H9 (cell line): ENCODE results near the gene RAB7B. TPM values are rescaled to one million over a fixed set of nuclear protein-coding genes. Genes with fewer than 3 reads are reported as not detected.

Experiments used
- DNase-seq: peaks from one replicate; pipeline ENCODE4 v3.0.0-alpha.2; 2017
- H2AFZ ChIP-seq: one replicate; pipeline ENCODE4 v1.6.1; 2013; ENCODE audit warnings: mild to moderate bottlenecking, low read length, control low read depth, moderate library complexity
- H2AK5ac ChIP-seq: 2 replicates; pipeline ENCODE4 v1.6.1; 2013; ENCODE audit warnings: low read length, control low read depth, mixed read lengths; ENCODE audit not compliant: insufficient read length
- H2BK120ac ChIP-seq: one replicate; pipeline ENCODE4 v1.6.1; 2013; ENCODE audit warnings: low read depth, mild to moderate bottlenecking, low read length, control low read depth, inconsistent platforms; ENCODE audit not compliant: poor library complexity, severe bottlenecking
- H2BK12ac ChIP-seq: 2 replicates; pipeline ENCODE4 v1.6.1; 2013; ENCODE audit warnings: low read length, control low read depth, mixed read lengths, low read depth; ENCODE audit not compliant: insufficient read length
- H2BK15ac ChIP-seq: 2 replicates; pipeline ENCODE4 v1.6.1; 2013; ENCODE audit warnings: low read depth, low read length, control low read depth
- H2BK20ac ChIP-seq: one replicate; pipeline ENCODE4 v1.6.1; 2013; ENCODE audit warnings: low read depth, mild to moderate bottlenecking, low read length, control low read depth, inconsistent platforms; ENCODE audit not compliant: poor library complexity, severe bottlenecking
- H2BK5ac ChIP-seq: 2 replicates; pipeline ENCODE4 v1.6.1; 2013; ENCODE audit warnings: low read length, control low read depth, mixed read lengths; ENCODE audit not compliant: insufficient read length
- H3K14ac ChIP-seq: 2 replicates; pipeline ENCODE4 v1.6.1; 2013; ENCODE audit warnings: low read length, control low read depth; ENCODE audit not compliant: insufficient read depth
- H3K18ac ChIP-seq: 2 replicates; pipeline ENCODE4 v1.6.1; 2013; ENCODE audit warnings: low read depth, mild to moderate bottlenecking, mixed read lengths, low read length, control low read depth; ENCODE audit not compliant: insufficient read length
- H3K23ac ChIP-seq: 2 replicates; pipeline ENCODE4 v1.6.1; 2013; ENCODE audit warnings: low read length, control low read depth, mixed read lengths, low read depth; ENCODE audit not compliant: insufficient read length
- H3K23me2 ChIP-seq: 2 replicates; pipeline ENCODE4 v1.6.1; 2013; ENCODE audit warnings: low read depth, mild to moderate bottlenecking, mixed read lengths, low read length, control low read depth; ENCODE audit not compliant: insufficient read length, poor library complexity, severe bottlenecking
- H3K27ac ChIP-seq: 2 replicates; pipeline ENCODE4 v1.5.1; 2013; ENCODE audit warnings: low read length, control low read depth, mixed read lengths, low read depth; ENCODE audit not compliant: insufficient read length
- H3K27me3 ChIP-seq: 2 replicates; pipeline ENCODE4 v1.6.1; 2013; ENCODE audit warnings: low read length, control low read depth, inconsistent platforms; ENCODE audit not compliant: insufficient read depth
- H3K4ac ChIP-seq: 2 replicates; pipeline ENCODE4 v1.6.1; 2013; ENCODE audit warnings: low read depth, mild to moderate bottlenecking, control low read depth, inconsistent platforms, low read length, moderate library complexity
- H3K4me1 ChIP-seq: 2 replicates; pipeline ENCODE4 v1.6.1; 2013; ENCODE audit warnings: low read length, control low read depth, inconsistent platforms; ENCODE audit not compliant: insufficient read depth
- H3K4me2 ChIP-seq: 2 replicates; pipeline ENCODE4 v1.6.1; 2013; ENCODE audit warnings: low read length, control low read depth, mixed read lengths; ENCODE audit not compliant: insufficient read length, insufficient read depth
- H3K56ac ChIP-seq: 2 replicates; pipeline ENCODE4 v1.6.1; 2013; ENCODE audit warnings: low read depth, mild to moderate bottlenecking, mixed read lengths, low read length, control low read depth; ENCODE audit not compliant: insufficient read length
- H3K79me1 ChIP-seq: 2 replicates; pipeline ENCODE4 v1.6.1; 2013; ENCODE audit warnings: low read depth, mild to moderate bottlenecking, moderate library complexity, low read length, control low read depth, inconsistent platforms; ENCODE audit not compliant: insufficient read depth, poor library complexity, severe bottlenecking
- H3K79me2 ChIP-seq: 2 replicates; pipeline ENCODE4 v1.6.1; 2013; ENCODE audit warnings: low read length, control low read depth, inconsistent platforms; ENCODE audit not compliant: insufficient read depth
- H3K9ac ChIP-seq: 2 replicates; pipeline ENCODE4 v1.6.1; 2013; ENCODE audit warnings: low read length, control low read depth, mixed read lengths; ENCODE audit not compliant: insufficient read length; ENCODE audit errors: extremely low read depth
- H3K9me3 ChIP-seq: one replicate; pipeline ENCODE4 v1.6.1; 2013; ENCODE audit warnings: low read depth, low read length, inconsistent platforms; ENCODE audit not compliant: control insufficient read depth
- H3T11ph ChIP-seq: one replicate; pipeline ENCODE4 v1.6.1; 2013; ENCODE audit warnings: mild to moderate bottlenecking, low read length, control low read depth, inconsistent platforms
- H4K20me1 ChIP-seq: one replicate; pipeline ENCODE4 v1.6.1; 2013; ENCODE audit not compliant: control insufficient read depth, insufficient read length, insufficient read depth
- H4K5ac ChIP-seq: 2 replicates; pipeline ENCODE4 v1.6.1; 2013; ENCODE audit warnings: low read depth, mild to moderate bottlenecking, mixed read lengths, low read length, control low read depth; ENCODE audit not compliant: insufficient read length
- H4K8ac ChIP-seq: replicated peaks from 2 replicates; pipeline ENCODE4 v1.6.1; 2013; ENCODE audit warnings: low read length, control low read depth, mixed read lengths, low read depth; ENCODE audit not compliant: insufficient read length
- H4K91ac ChIP-seq: 2 replicates; pipeline ENCODE4 v1.6.1; 2013; ENCODE audit warnings: low read depth, mild to moderate bottlenecking, moderate library complexity, mixed read lengths, low read length, control low read depth; ENCODE audit not compliant: insufficient read length
- H3K27ac Mint-ChIP-seq, 3 experiments: 2 replicates in 2 of 3; 3 replicates in 1 of 3; pipeline ENCODE4 v1.8.0; 2020 to 2021; ENCODE audit warnings: mixed read lengths in 3 of 3, mild to moderate bottlenecking in 1 of 3, moderate library complexity in 1 of 3
- H3K27me3 Mint-ChIP-seq: 2 replicates; pipeline ENCODE4 v1.8.0; 2021; ENCODE audit warnings: low read depth, mild to moderate bottlenecking, moderate library complexity, mixed read lengths
- H3K36me3 Mint-ChIP-seq, 3 experiments: 2 replicates in 2 of 3; 3 replicates in 1 of 3; pipeline ENCODE4 v1.8.0; 2020 to 2021; ENCODE audit warnings: low read depth in 3 of 3, mixed read lengths in 3 of 3; ENCODE audit not compliant: insufficient read depth in 1 of 3
- H3K4me1 Mint-ChIP-seq, 2 experiments: 2 replicates each; pipeline ENCODE4 v1.8.0; 2020; ENCODE audit warnings: mixed read lengths in 2 of 2
- H3K4me3 Mint-ChIP-seq, 2 experiments: 2 replicates in 1 of 2; 3 replicates in 1 of 2; pipeline ENCODE4 v1.8.0; 2020 to 2021; ENCODE audit warnings: mild to moderate bottlenecking in 2 of 2, mixed read lengths in 2 of 2, moderate library complexity in 1 of 2
- H3K9me3 Mint-ChIP-seq, 2 experiments: 2 replicates in 1 of 2; 3 replicates in 1 of 2; pipeline ENCODE4 v1.8.0; 2020; ENCODE audit warnings: mild to moderate bottlenecking in 2 of 2, mixed read lengths in 2 of 2, moderate library complexity in 1 of 2
- CTCF ChIP-seq: fragments of 200-600 bp; sonication (generic); conservative IDR thresholded peaks from 3 replicates; pipeline ENCODE4 v1.8.0; 2021; ENCODE audit warnings: antibody characterized with exemption, mild to moderate bottlenecking
- WGBS: extraction: QIAGEN DNeasy Blood & Tissue Kit; methylation state at CpG from one replicate; pipeline ENCODE4 v1.1.7; 2013; ENCODE audit warnings: missing lambda C conversion rate, low lambda C conversion rate, mixed read lengths; ENCODE audit not compliant: insufficient read length; ENCODE audit errors: extremely low coverage; 5-methylcytosine and 5-hydroxymethylcytosine counted together
- total RNA-seq: library from RNA; stranded (reverse); gene quantifications from 2 replicates; pipeline ENCODE4 v1.2.1, GENCODE V29; 2021

Gene RAB7B
- total RNA-seq, 1 experiment from 2014 or later: 0.68 TPM

GRCh38 chr1:206015071-206015470, 11.9 kb upstream of the RAB7B start:
- Histone ChIP-seq H3K79me1 (no peaks in the 10 kb centered on the region), H4K5ac (no peak overlapping the region), H3K9me3 (no peaks in the 10 kb centered on the region), H3K79me2 (no peaks in the 10 kb centered on the region), H2BK12ac (no peak overlapping the region), H2AK5ac (no peak overlapping the region), H3K4me2 (no peak overlapping the region), H2AFZ (no peak overlapping the region), H4K20me1 (no peaks in the 10 kb centered on the region), H2BK15ac (no peak overlapping the region), H3K56ac (no peak overlapping the region), H3K9ac (no peak overlapping the region), H3K14ac (no peak overlapping the region), H4K8ac (no peak overlapping the region), H3K4ac (no peak overlapping the region), H2BK5ac (no peak overlapping the region), H2BK120ac (no peak overlapping the region), H2BK20ac (no peak overlapping the region), H3K23ac (no peak overlapping the region), H3K4me1 (no peaks in the 10 kb centered on the region), H3K27ac (no peak overlapping the region), H3K18ac (no peak overlapping the region), H3K27me3 (no peaks in the 10 kb centered on the region), H4K91ac (no peak overlapping the region), H3K23me2 (no peaks in the 10 kb centered on the region), H3T11ph (no peak overlapping the region)
- Mint-ChIP-seq H3K27ac (no peak overlapping the region), H3K4me3 (no peak overlapping the region), H3K9me3 (peaks cover 0 to 3% of the 10 kb centered on the region in 2 experiments; a peak in 1 of 5 replicates), H3K27me3 (no peaks in the 10 kb centered on the region; the same call in 1 of the 2 replicates), H3K36me3 (0 out of 7 replicates have a peak, but pooled peaks cover 0 to 4% (median 0%) of the 10 kb centered on the region in 3 experiments), H3K4me1 (peaks cover 4 to 7% of the 10 kb centered on the region in 2 experiments)
- no CpG with 5 or more reads among the region's 1 CpG for WGBS
- no peak for DNase-seq
- TF ChIP-seq CTCF: no peak
